HG03060 (cell line): ENCODE results near the gene EDIL3.
"Not testable (repeated sequence)": the region's sequence is repeated elsewhere in the genome, so short reads cannot be mapped to it uniquely, and the experiment has no call there.

ENCODE experiments used
- ATAC-seq: cut with Tn5 transposase; IDR thresholded peaks from one replicate; pipeline ENCODE4 v1.9.1; 2021; ENCODE audit warnings: low read depth, moderate number of reproducible peaks; ENCODE audit not compliant: unreplicated experiment

Gene EDIL3

DNA sequence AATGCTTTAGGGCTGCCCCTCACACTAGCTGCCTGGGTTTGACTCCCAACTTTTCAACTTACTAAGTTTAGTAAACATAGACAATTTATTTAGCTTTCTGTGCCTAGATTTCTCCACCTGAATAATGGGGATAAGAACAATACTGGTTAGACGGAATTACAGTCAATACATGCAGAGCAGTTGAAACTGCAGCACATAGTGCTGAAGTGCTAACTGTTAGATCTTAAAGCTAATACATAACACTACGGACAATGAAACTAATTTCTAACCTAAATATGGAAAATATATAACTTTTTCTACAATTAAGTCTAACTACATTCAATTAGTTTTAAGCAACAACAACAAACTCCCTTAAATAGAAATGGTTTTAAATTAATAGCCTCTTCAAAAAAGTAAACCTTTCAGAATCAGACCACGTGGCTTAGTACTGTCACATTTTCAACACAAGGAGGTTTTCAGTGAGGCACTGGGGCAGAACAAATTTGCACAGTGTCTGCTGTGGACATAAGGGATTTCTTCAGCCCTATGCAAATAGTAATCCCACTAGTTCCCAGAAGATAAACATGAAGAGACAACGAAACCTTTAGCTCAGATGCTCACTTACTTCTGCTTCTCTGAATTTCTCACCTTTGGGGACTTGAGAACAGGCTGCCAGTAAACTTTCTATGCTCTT, 293.4 kb downstream of the EDIL3 start:
- ATAC-seq = no peak

- ATAC-seq = no peak
These were observed 295.7 kb downstream of the EDIL3 start for GRCh38 chr5:84088996-84089395.

DNA sequence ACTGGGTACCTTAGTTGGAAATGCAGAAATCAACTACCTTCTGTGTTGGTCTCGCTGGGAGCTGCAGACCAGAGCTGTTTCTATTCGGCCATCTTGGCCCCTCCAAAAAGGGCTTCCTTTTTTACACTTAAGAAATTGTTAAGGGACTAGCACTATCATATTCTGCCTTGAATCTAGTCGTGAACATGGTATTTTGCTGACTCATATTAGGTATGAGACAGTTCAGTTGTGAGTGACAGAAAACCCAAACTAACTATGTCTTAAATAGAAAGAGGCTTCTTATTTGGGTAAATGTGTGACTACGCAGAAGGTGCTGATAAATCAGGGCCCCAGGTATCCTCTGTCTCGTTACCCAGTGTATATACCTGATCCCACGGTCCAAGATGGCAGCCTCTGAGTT, 298.2 kb downstream of the EDIL3 start:
- ATAC-seq = no peak

DNA sequence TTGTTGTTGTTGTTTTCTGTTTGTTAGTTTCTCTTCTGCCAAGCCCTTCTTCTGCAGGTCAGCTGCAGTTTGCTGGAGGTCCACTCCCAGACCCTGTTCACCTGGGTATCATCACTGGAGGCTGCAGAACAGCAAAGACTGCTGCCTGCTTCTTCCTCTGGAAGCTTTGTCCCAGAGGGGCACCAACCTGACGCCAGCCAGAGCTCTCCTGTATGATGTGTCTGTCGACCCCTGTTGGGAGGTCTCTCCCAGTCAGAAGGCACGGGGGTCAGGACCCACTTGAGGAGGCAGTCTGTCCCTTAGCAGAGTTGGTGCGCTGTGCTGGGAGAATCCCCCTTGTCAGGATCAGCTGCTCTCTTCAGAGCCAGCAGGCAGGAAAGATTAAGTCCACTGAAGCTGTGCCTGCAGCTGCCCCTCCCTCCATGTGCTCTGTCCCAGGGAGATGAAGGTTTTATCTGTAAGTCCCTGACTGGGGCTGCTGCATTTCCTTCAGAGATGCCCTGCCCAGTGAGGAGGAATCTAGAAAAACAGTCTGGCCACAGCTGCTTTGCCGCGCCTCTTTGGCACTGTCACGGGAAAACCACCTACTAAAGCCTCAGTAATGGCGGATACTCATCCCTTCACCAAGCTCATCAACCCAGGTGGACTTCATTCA, 299.2 kb downstream of the EDIL3 start:
- ATAC-seq = no peak

DNA sequence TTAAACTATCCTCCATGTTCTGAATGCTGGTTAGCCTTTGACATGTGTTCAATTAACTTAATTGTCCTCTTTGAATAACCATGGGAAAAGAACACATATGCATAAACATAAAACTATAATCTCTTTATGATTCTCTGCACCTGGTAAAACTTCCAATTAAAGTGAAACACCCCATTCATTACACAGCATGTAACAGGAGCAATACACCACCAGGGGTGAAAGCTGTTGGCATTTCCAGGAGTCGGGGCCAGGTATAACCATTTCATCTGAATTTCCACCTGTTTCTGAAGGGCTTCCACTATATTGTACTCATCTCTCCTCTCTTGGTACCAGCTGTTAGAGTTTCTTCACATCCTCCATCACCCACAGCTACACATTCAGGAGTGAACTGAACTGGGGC, 303.8 kb downstream of the EDIL3 start:
- no peak for ATAC-seq

GRCh38 chr5:84072339-84072738, 312.3 kb downstream of the EDIL3 start:
- ATAC-seq = no peak

- no peak for ATAC-seq
These were observed 315.0 kb downstream of the EDIL3 start for GRCh38 chr5:84069608-84070179.

DNA sequence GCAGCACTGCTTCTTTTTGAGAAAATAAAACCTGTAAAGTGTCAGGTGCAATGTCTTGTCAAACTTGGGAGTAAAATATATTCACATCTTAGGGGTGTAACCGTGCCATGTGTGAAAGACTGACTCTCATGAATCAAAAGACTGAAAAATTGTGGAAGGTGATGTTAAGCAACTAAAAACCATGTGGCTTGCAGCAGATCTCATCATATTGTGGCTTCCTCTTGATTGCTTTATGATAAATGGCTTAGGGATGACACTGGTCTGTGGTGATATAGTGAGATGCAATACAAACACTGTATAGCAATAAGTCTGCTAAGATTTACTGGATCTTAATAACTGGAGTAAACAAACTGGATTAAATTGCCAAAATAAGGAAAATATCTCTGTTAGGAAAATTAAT, 321.6 kb downstream of the EDIL3 start:
- ATAC-seq = no peak

GRCh38 chr5:84059672-84060071, 325.0 kb downstream of the EDIL3 start:
- no peak for ATAC-seq

GRCh38 chr5:84058561-84058960, 326.1 kb downstream of the EDIL3 start:
- no peak for ATAC-seq

- no peak for ATAC-seq
These were observed 327.5 kb downstream of the EDIL3 start for GRCh38 chr5:84057211-84057610.

GRCh38 chr5:84045964-84046363, 338.7 kb downstream of the EDIL3 start:
- ATAC-seq = no peak

DNA sequence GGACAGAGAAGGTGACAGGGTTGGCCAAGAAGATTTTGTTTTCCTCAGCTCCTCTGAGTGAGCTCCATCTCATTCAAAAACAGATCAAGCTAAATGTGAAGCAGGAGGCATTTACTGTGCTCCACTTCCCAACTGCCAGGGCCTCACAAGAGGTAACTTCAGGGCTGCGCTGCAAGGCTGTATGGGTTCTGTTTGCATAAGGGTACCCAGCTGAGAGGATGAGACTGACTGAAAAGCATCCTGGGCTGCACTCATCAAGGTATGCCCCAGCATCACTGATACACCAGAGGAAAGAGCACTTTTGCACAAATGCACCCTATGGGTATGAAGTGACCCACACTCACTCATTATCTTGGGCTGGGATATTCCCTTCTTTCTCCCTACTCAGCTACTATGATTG, 347.8 kb downstream of the EDIL3 start:
- ATAC-seq = no peak

GRCh38 chr5:84032324-84032723, 352.4 kb downstream of the EDIL3 start:
- ATAC-seq = no peak

GRCh38 chr5:84028093-84028492, 356.6 kb downstream of the EDIL3 start:
- no peak for ATAC-seq

- ATAC-seq = not testable (repeated sequence)
These were observed 366.2 kb downstream of the EDIL3 start for GRCh38 chr5:84018521-84018920.

GRCh38 chr5:84017523-84018172, 367.0 kb downstream of the EDIL3 start:
- ATAC-seq = no peak

DNA sequence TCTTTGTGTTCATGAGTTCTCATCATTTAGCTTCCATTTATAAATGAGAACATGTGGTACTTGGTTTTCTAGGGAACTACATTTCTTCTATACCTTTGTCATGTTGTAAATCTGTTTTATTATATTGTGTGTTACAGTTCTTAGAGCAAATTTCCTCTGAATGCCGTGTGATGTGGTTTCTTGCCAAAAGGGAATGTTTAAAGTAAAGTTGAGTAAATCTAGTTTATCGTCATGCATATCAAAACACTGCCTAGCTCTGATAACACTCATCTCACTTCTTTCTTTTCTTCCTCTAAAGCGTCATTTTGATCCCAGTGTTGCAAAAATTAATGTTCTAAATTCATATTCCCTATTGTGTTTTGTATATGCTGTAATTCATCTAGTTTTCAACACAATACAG, 368.6 kb downstream of the EDIL3 start:
- ATAC-seq = no peak

GRCh38 chr5:84014966-84015365, 369.7 kb downstream of the EDIL3 start:
- ATAC-seq = no peak

DNA sequence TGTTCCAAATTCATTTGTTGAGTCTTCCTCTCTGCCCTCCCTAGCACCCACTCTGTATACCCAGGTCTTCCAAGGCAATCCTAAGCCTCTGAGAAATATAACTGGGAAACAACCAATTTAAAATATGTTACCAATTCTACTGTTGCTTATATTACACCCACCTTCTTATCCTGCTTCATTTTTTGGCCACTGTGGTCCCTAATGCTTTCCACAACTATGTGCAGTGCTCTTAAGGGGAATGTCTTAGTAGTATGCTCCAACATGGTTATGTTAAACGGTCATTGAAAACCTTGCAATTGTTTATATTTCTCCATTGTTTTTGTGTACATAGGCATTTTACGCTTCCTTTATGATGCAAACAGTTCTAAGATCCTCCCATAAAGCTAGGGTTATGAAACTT, 390.9 kb downstream of the EDIL3 start:
- ATAC-seq = no peak

- ATAC-seq = no peak
These were observed 393.0 kb downstream of the EDIL3 start for GRCh38 chr5:83991566-83992224.
